Stimulated activated CD4-positive, alpha-beta T cell treated with anti-CD3 and anti-CD28 coated beads, Interleukin-4, amount 100 ng/mL, for 4 hours (primary cell): ENCODE measurements around the gene FDXACB1.
"Not testable (repeated sequence)": the region's sequence is repeated elsewhere in the genome, so short reads cannot be mapped to it uniquely, and the experiment has no call there.

Experiments
- DNase-seq, 2 experiments: peaks; one replicate each; pipeline ENCODE4 v3.0.0-alpha.2; 2020

Gene FDXACB1

GRCh38 chr11:111909378-111909777 is 30.4 kb upstream of the FDXACB1 start:
- no peak for DNase-seq

GRCh38 chr11:111908639-111909305 is 29.8 kb upstream of the FDXACB1 start:
- DNase-seq = no peak

- no peak for DNase-seq
These were observed 27.7 kb upstream of the FDXACB1 start for GRCh38 chr11:111906680-111907079.

- no peak for DNase-seq
These were observed 26.4 kb upstream of the FDXACB1 start for GRCh38 chr11:111905411-111905810.

DNA sequence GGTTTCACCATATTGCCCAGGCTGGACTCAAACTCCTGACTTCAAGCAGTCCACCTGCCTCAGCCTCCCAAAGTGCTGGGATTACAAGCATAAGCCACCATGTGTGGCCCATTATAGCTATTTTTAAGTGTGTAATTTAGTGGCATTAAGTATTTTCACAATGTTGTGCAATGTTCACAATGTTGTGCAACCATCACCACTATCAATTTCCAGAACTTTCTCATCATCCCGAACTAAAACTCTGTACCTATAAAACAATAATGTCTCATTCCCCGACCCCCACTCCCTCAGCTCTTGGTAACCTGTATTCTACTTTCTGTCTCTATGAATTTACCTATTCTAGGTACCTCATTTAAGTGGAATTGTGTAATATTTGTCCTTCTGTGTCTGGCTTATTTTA is 7.9 kb upstream of the FDXACB1 start:
- no peak for DNase-seq

- DNase-seq = no peak
These were observed 7.1 kb upstream of the FDXACB1 start for GRCh38 chr11:111886032-111886431.

GRCh38 chr11:111885053-111885452 is 6.1 kb upstream of the FDXACB1 start:
- not testable (repeated sequence) for DNase-seq

- DNase-seq = no peak
These were observed 3.2 kb upstream of the FDXACB1 start for GRCh38 chr11:111882202-111882601.

GRCh38 chr11:111879637-111879960 is 634 bp upstream of the FDXACB1 start:
- no peak for DNase-seq

- DNase-seq = no peak
These were observed 548 bp downstream of the FDXACB1 start for GRCh38 chr11:111878385-111878848.

GRCh38 chr11:111871693-111872161 is 7.2 kb downstream of the FDXACB1 start:
- DNase-seq = no peak

DNA sequence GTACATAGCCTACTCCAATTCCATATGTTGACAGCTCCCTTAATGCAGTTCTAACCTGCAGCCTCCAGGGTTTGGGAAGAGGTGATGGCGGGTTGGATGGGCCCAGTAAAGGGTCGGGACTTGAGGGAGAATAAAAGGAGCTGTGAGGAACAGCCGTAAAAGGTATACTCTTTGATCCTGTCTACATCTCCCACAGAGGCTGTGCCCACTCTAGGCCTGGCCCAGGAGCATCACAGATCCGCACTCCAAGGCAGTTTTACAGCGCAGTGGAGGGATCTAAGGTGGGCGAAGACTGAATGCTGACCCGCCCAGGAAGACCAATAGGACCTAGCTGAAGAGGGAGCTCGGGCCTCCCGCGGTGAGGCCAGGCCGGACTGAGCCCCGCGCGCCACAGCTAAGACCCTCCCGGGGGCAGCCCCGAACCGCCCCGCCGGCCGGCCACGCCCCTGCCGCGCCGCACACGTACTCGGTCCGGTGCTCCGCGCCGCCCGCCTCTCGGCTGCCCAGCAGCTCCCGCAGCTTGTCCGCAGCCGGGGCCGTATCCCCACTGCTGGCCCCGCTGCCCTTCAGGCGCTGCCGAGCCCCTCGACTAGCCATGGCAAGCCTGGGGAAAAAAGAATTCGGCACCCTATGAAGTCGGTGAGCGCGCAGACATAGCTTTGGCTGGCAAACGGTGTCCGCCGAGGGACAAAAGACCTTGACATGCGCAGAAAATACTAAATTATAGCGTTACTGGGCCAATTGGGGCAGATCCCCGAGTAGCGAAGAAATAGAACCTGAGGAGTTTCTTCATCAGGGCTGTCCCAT is 7.9 kb downstream of the FDXACB1 start, which contains the start of gene ALG9:
Gene ALG9 (minus strand): TSS at position 696 of the 807 bp plus-strand sequence. CDS start 99 bp downstream, at position 597.
- peak; percentile 82 to 92 for DNase-seq

GRCh38 chr11:111870522-111870885 is 8.5 kb downstream of the FDXACB1 start:
- DNase-seq = no peak

DNA sequence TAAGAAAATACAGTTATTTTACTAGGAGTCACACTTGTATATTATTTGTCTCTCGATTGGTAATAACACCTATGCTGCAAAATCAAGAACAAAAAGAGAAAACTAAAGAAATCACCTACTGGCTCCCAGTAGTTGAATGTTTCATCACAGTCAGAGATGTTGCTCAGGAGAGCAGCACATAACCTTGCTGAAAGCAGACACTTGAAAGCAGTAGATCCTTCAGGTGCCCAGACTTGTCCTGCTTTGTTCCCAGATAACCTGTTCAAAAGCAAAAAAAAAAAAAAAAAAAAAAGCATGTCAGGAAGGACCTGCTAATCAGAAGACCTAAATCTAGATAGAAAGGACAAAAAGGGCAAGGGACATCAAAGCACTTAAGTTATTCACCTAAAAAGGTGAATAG is 8.9 kb downstream of the FDXACB1 start:
- DNase-seq = no peak

GRCh38 chr11:111860257-111860656 is 18.7 kb downstream of the FDXACB1 start:
- no peak for DNase-seq

GRCh38 chr11:111855506-111855905 is 23.5 kb downstream of the FDXACB1 start:
- no peak for DNase-seq

DNA sequence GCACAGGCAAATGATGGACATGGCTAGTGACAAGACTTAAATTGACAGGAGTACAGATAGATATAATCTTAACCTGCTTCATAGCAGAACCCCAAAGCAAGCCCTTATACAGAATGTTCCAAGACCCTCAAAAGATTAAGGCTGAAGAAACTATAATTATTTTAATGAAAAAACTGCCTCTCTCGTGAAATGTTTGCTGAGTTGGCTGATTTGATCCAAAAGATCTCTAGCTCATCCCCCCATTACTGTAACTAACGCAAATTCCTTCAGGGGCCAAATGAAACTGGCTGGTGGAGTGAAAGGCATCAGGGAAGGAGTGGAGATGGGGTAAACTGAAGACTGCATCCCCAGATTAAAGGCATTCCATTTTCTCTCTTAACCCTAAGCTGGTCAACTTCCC is 26.9 kb downstream of the FDXACB1 start:
- no peak for DNase-seq

DNA sequence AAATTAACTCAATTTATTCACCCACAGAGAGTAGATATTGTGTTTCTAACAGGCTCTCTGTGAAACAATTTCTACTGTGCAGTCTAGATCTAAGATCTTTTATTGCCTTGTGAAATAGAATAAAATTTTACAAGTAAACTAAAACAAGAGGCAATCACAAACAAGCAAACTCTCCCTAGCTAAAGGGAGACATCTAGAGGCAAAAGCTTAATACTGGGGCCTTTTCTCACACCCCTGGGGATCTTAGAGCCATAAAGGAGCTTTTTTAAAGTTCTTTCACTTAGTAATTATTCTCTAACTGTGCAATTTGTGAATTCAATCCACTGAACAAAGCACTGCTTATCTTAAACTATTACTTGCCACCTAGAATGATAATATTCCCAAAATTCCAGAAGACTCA is 27.3 kb downstream of the FDXACB1 start:
- no peak for DNase-seq

DNA sequence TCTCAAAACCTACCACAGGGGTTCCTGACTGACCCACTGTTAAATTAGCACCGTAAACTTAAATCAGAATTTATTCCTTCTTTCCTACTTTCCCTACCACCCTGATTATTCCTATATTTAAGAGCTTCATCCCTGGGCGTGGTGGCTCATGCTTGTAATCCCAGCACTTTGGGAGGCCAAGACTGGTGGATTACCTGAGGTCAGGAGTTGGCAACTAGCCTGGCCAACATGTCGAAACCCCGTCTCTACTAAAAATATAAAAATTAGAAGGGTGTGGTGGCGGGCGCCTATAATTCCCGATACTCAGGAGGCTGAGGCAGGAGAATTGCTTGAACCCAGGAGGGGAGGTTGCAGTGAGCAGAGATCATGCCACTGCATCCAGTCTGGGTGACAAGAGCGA is 27.9 kb downstream of the FDXACB1 start:
- DNase-seq = no peak

- DNase-seq = no peak
These were observed 29.3 kb downstream of the FDXACB1 start for GRCh38 chr11:111849631-111850030.

DNA sequence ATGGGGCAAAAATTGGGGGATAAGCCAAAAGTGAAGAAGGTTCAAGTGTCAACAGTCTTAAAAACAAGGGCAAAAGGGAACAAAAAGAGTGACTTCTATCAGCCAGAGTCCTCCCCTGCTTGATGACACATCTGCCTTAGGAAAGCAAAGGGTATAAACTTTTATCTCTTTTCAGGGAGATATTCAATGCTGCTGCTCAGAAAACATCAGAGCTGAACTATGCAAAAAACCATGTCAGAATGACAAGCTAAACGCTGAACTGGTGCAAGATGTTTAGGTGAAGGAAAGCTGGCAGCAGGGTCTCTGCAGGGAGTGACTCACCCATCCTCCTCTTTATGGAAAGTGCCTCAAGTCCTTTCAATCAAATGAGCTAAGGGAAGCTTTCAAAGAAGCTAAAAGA is 32.3 kb downstream of the FDXACB1 start:
- no peak for DNase-seq

GRCh38 chr11:111846063-111846462 is 32.9 kb downstream of the FDXACB1 start:
- DNase-seq = no peak

DNA sequence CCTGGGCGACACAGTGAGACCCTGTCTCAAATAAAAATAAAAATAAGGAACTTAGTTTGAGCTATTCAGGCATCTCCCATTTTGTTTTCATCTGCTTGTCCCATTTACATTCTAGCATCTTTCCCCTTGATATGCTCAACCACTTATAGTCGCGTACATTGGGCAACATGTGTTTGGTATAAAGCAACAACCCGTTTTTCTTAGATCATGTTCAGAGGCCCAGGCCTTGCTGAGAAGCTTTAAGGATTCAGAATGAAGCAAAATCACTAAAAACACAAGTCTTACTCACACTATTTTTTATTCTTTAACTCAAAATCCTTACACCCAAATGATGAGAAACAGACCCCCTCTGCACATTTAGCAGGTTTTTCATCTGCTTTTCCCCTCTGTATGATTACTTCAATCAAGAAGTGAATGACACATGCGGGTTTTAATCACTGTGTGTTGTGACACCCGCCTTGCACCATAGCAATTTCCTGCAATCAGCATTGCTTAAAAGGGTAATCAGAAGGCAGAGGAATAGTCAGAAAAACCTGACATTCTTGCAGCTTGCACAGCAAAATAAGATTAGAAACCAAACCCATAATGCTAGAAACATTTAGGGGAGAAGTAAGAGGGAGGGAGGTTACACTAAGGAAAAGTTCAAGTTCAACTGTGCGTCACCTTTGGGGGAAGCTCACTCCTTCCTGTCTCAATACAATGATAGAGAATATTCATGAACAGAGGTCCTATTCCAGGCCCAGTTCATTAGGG is 33.5 kb downstream of the FDXACB1 start:
- DNase-seq = no peak

DNA sequence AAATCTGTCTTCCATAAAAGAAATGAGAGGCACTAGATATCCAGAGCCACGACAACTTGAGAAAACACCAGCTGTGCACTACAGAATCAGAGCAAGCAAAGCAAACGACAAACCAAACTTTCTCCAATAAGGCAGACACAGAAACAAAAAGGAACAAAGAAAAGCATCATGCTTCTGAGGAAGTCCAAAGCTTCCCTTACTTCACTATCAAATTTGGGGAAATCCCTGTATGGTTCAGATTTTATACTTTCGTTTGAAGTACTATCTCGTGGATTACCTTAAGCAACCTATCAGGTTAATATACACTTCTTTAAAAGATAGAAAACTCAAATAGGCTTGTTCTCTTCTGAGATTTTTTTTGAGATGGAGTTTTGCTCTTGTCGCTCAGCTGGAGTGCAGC is 35.3 kb downstream of the FDXACB1 start:
- no peak for DNase-seq
